WTC11 (cell line): Measurements from ENCODE around the gene ENTPD8. TPM values are rescaled to one million over a fixed set of nuclear protein-coding genes. Genes with fewer than 3 reads are reported as not detected.
"Not testable (repeated sequence)": the region's sequence is repeated elsewhere in the genome, so short reads cannot be mapped to it uniquely, and the experiment has no call there.

Source experiments
- ATAC-seq: fragments of 200-7000 bp; cut with Tn5 transposase; 2 replicates; pipeline ENCODE4 v1.10.0; 2021; ENCODE audit warnings: mild to moderate bottlenecking, moderate library complexity
- CTCF ChIA-PET: fragments of 300-600 bp; sonication (Branson Sonifier 250); formaldehyde crosslinking; loops from one replicate; lab custom pipeline; 2021; ENCODE audit warnings: antibody characterized with exemption; lab: Charles Lee
- POLR2A ChIA-PET: fragments of 350-600 bp; sonication (Branson Sonifier 250); formaldehyde crosslinking; loops from one replicate; lab custom pipeline; 2021; ENCODE audit warnings: antibody characterized with exemption; lab: Charles Lee
- DNase-seq: peaks from one replicate; pipeline ENCODE4 v3.0.0; 2021; ENCODE audit warnings: low spot score
- H3K27ac Mint-ChIP-seq: 2 replicates; pipeline ENCODE4 v1.8.0; 2021; ENCODE audit warnings: mixed read lengths
- H3K27me3 Mint-ChIP-seq: 2 replicates; pipeline ENCODE4 v1.8.0; 2021; ENCODE audit warnings: low read depth, mild to moderate bottlenecking, moderate library complexity, mixed read lengths
- H3K36me3 Mint-ChIP-seq: 2 replicates; pipeline ENCODE4 v1.8.0; 2021; ENCODE audit warnings: mixed read lengths
- H3K4me1 Mint-ChIP-seq: 2 replicates; pipeline ENCODE4 v1.8.0; 2022; ENCODE audit warnings: mixed read lengths
- H3K4me3 Mint-ChIP-seq: 2 replicates; pipeline ENCODE4 v1.8.0; 2021; ENCODE audit warnings: mild to moderate bottlenecking, moderate library complexity, mixed read lengths
- H3K9me3 Mint-ChIP-seq: 2 replicates; pipeline ENCODE4 v1.8.0; 2021; ENCODE audit warnings: mixed read lengths
- CREM ChIP-seq: sonication (generic); formaldehyde crosslinking; IDR thresholded peaks from 2 replicates; pipeline ENCODE4 v1.8.1; 2022; ENCODE audit warnings: mild to moderate bottlenecking, missing genetic modification reagents, moderate library complexity
- E2F1 ChIP-seq: sonication (generic); formaldehyde crosslinking; IDR thresholded peaks from 2 replicates; pipeline ENCODE4 v1.8.0; 2022; ENCODE audit warnings: mild to moderate bottlenecking, missing genetic modification reagents
- ESRRA ChIP-seq: sonication (generic); formaldehyde crosslinking; IDR thresholded peaks from 2 replicates; pipeline ENCODE4 v1.8.1; 2022; ENCODE audit warnings: mild to moderate bottlenecking, missing genetic modification reagents, borderline replicate concordance
- FOXK1 ChIP-seq: sonication (generic); formaldehyde crosslinking; IDR thresholded peaks from 2 replicates; pipeline ENCODE4 v1.8.0; 2022; ENCODE audit warnings: mild to moderate bottlenecking, moderate library complexity, missing genetic modification reagents
- NFYB ChIP-seq: sonication (generic); formaldehyde crosslinking; conservative IDR thresholded peaks from 2 replicates; pipeline ENCODE4 v1.8.0; 2022; ENCODE audit warnings: low read depth, missing genetic modification reagents
- TEAD4 ChIP-seq: sonication (generic); formaldehyde crosslinking; IDR thresholded peaks from 2 replicates; pipeline ENCODE4 v1.8.0; 2022; ENCODE audit warnings: mild to moderate bottlenecking, missing genetic modification reagents
- ZMAT4 ChIP-seq: fragments of 250-450 bp; sonication (Bioruptor Pico); IDR thresholded peaks from 2 replicates; pipeline ENCODE4 v1.9.0; 2021; ENCODE audit warnings: mild to moderate bottlenecking
- ZNF232 ChIP-seq: sonication (generic); formaldehyde crosslinking; IDR thresholded peaks from 2 replicates; pipeline ENCODE4 v1.8.0; 2022; ENCODE audit warnings: mild to moderate bottlenecking, missing genetic modification reagents
- ZNF263 ChIP-seq: sonication (generic); formaldehyde crosslinking; IDR thresholded peaks from 2 replicates; pipeline ENCODE4 v1.8.1; 2022; ENCODE audit warnings: low read depth, mild to moderate bottlenecking, moderate library complexity, missing genetic modification reagents
- total RNA-seq: library from RNA; stranded (reverse); gene quantifications from 3 replicates; pipeline ENCODE4 v1.2.3, GENCODE V29; 2021

The ENTPD8 gene
- total RNA-seq, 1 experiment from 2014 or later = 2.3 TPM

GRCh38 chr9:137452761-137453642, 11.8 kb upstream of the ENTPD8 start:
- no peaks in the 10 kb centered on the region for H3K9me3 Mint-ChIP-seq
- H3K27me3 Mint-ChIP-seq = no peaks in the 10 kb centered on the region
- CTCF ChIA-PET = interaction anchor here (1.0 to 1.9 kb wide), 11 partner anchors 7 to 406 kb away, joined by 3 to 16 read pairs (median 5); partner anchors contain the start of genes EXD3, NOXA1, NPDC1 and NRARP
- POLR2A ChIA-PET = interaction anchor here (0.7 to 2.6 kb wide), 2 partner anchors 30 to 338 kb away, joined by 3 to 11 read pairs; partner anchors contain the start of genes EXD3 and NOXA1
- peak overlapping the region; percentile 73 for H3K4me3 Mint-ChIP-seq
- no peak for DNase-seq
- TF ChIP-seq NFYB (CRISPR knock-in tag) (no peak), CREM (no peak), TEAD4 (no peak), ZNF263 (CRISPR knock-in tag) (0 out of 2 replicates have a peak, but pooled peaks have one; percentile 9)
- peaks cover 6% of the 10 kb centered on the region for H3K4me1 Mint-ChIP-seq
- no peak overlapping the region for H3K27ac Mint-ChIP-seq
- H3K36me3 Mint-ChIP-seq = peaks cover 3% of the 10 kb centered on the region; the same call in 1 of the 2 replicates
- peak; percentile 1 for ATAC-seq

- ChIA-PET CTCF (no interaction called here), POLR2A (interaction anchor here (0.7 kb wide), 1 partner anchor 337 kb away, joined by 3 read pairs; no protein-coding TSS in a partner anchor)
- TF ChIP-seq E2F1 (no peak), FOXK1 (no peak), TEAD4 (no peak)
- no peaks in the 10 kb centered on the region for H3K9me3 Mint-ChIP-seq
- peaks cover 6% of the 10 kb centered on the region for H3K4me1 Mint-ChIP-seq
- peaks cover 3% of the 10 kb centered on the region; the same call in 1 of the 2 replicates for H3K36me3 Mint-ChIP-seq
- DNase-seq (peak; percentile 8), ATAC-seq (no peak)
- no peaks in the 10 kb centered on the region for H3K27me3 Mint-ChIP-seq
- H3K27ac Mint-ChIP-seq = no peak overlapping the region
- H3K4me3 Mint-ChIP-seq = no peak overlapping the region
These were observed 11.0 kb upstream of the ENTPD8 start for GRCh38 chr9:137452006-137452760.

GRCh38 chr9:137451264-137452005, 10.3 kb upstream of the ENTPD8 start:
- CTCF ChIA-PET, H3K4me3 Mint-ChIP-seq, DNase-seq, H3K36me3 Mint-ChIP-seq, H3K9me3 Mint-ChIP-seq, H3K27ac Mint-ChIP-seq, H3K4me1 Mint-ChIP-seq, ATAC-seq, H3K27me3 Mint-ChIP-seq, POLR2A ChIA-PET: not testable (repeated sequence)

GRCh38 chr9:137450539-137451222, 9.5 kb upstream of the ENTPD8 start:
- H3K9me3 Mint-ChIP-seq, H3K36me3 Mint-ChIP-seq, DNase-seq, H3K27me3 Mint-ChIP-seq, H3K4me3 Mint-ChIP-seq, ATAC-seq, POLR2A ChIA-PET, H3K4me1 Mint-ChIP-seq, H3K27ac Mint-ChIP-seq, CTCF ChIA-PET: not testable (repeated sequence)

GRCh38 chr9:137449931-137450538, 8.9 kb upstream of the ENTPD8 start:
- H3K9me3 Mint-ChIP-seq = no peaks in the 10 kb centered on the region
- no peak for ATAC-seq
- H3K27ac Mint-ChIP-seq = no peak overlapping the region
- POLR2A ChIA-PET = no interaction called here
- DNase-seq = no peak
- peaks cover 10% of the 10 kb centered on the region for H3K4me1 Mint-ChIP-seq
- no peaks in the 10 kb centered on the region for H3K36me3 Mint-ChIP-seq
- no peak for TF ChIP-seq ZMAT4 (CRISPR knock-in tag)
- no peak for TF ChIP-seq ZNF232 (CRISPR knock-in tag)
- TF ChIP-seq ESRRA (CRISPR knock-in tag) = no peak
- H3K4me3 Mint-ChIP-seq = no peak overlapping the region
- CTCF ChIA-PET = no interaction called here
- H3K27me3 Mint-ChIP-seq = no peaks in the 10 kb centered on the region
